HG02840 (cell line): ENCODE measurements around the gene ERCC2.

Source experiments
- ATAC-seq: cut with Tn5 transposase; IDR thresholded peaks from one replicate; pipeline ENCODE4 v1.9.1; 2021; ENCODE audit warnings: mild to moderate bottlenecking, moderate library complexity, moderate number of reproducible peaks; ENCODE audit not compliant: unreplicated experiment, low FRiP score

The ERCC2 gene

GRCh38 chr19:45402298-45403061 lies 32.1 kb upstream of the ERCC2 start:
- no peak for ATAC-seq

DNA sequence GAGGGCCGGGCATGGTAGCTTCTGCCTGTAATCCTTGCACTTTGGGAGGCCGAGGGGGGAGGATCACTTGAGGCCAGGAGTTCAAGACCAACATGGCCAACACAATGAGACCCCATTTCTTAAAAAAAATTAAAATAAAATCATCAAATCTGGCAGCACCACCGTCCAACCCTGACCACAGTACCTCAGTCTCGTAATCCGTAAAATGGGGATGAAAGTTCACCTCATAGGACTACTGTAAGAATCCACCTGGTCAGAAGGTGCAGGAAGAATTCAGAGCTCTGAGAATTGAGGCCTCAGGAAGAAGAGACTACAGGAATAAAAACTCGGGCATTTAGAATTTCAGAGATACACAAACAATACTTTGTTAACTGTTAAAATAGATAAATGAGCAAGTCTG lies 31.4 kb upstream of the ERCC2 start:
- no peak for ATAC-seq

- no peak for ATAC-seq
These were observed 29.8 kb upstream of the ERCC2 start for GRCh38 chr19:45400192-45400591.

- ATAC-seq: no peak
These were observed 25.6 kb upstream of the ERCC2 start for GRCh38 chr19:45395821-45396617.

- no peak for ATAC-seq
These were observed 21.7 kb upstream of the ERCC2 start for GRCh38 chr19:45391871-45392665.

GRCh38 chr19:45391346-45391745 lies 21.0 kb upstream of the ERCC2 start:
- ATAC-seq: no peak

GRCh38 chr19:45385392-45386221 lies 15.2 kb upstream of the ERCC2 start:
- ATAC-seq: no peak

GRCh38 chr19:45382426-45382825 lies 12.1 kb upstream of the ERCC2 start:
- no peak for ATAC-seq

DNA sequence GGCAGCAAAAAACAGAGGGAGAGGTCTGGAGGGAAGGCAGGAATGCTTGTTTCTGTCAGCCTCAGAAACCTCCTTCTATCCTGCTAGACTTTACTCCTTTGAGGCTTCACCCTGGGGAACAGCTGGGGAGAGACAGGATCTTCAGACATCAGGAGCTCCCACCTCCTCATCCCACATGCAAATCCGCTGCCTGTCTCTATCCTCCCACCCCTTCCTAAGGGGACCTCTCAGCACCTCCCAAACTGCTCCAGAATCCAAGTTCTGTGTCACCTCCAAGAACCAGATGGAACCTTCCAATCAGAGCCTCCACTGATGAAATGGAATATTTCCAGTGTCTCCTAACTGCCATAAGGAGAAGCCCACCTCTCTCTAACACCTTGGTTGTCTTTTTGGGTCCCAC lies 9.7 kb upstream of the ERCC2 start:
- no peak for ATAC-seq

- no peak for ATAC-seq
These were observed 5.8 kb upstream of the ERCC2 start for GRCh38 chr19:45376045-45376724.

GRCh38 chr19:45368737-45369340 lies 1.5 kb downstream of the ERCC2 start:
- ATAC-seq: no peak

- ATAC-seq: no peak
These were observed 2.2 kb downstream of the ERCC2 start for GRCh38 chr19:45368127-45368526.

- ATAC-seq: no peak
These were observed 5.7 kb downstream of the ERCC2 start for GRCh38 chr19:45364696-45365095.

DNA sequence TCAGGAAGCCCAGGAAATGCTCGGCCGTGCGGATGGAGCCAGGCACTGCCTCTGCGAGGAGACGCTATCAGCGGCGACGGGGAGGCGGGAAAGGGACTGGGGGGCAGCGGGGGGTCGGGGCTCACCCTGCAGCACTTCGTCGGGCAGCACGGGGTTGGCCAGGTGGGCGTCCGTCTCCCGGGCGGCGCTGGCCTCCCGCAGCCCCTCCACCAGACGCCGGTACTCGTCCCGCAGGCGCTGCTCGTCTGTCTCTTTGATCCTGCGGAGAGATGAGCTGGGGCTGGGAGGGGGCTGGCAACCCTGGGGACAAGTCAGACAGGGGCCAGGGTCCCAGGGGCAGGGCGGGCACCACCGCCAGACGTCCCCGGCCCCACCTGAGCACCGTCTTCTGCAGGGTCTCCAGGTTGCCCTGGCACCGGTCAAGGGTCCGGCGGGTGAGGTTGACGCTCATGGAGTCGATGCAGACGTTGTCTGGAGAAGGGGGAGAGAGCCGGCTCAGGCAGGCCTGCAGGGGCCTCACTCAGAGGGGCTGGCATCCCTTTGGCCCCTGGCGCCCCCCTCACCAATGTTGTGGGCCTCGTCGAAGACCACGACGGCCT lies 6.4 kb downstream of the ERCC2 start:
- ATAC-seq: no peak

GRCh38 chr19:45362291-45362690 lies 8.1 kb downstream of the ERCC2 start:
- ATAC-seq: no peak

- no peak for ATAC-seq
These were observed 8.8 kb downstream of the ERCC2 start for GRCh38 chr19:45361608-45362007.

DNA sequence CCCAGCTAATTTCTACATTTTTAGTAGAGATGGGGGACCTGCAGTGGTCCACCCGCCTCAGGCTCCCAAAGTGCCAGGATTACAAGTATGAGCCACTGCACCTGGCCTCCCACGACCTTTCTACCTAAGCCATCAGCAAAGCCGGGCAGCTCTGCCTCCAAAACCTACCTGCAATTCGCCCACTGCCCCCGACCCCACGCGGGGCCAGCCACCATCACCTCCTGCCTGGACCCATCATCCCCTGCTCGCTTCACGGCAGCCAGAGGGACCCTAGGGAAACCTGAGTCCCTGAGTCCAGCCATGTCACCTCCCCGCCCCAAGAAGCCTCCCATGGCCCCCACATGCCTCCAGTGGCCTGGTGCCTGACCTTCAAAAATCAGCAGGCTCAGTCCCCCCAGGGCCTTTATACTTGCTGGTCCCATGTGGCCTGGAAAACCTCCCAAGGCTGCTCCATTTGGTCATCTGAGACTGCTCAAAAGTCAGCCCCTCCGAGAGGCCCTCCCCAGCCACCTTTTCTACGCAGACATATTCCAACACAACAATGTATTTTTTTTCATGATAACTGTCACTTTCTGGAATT lies 12.1 kb downstream of the ERCC2 start:
- no peak for ATAC-seq

DNA sequence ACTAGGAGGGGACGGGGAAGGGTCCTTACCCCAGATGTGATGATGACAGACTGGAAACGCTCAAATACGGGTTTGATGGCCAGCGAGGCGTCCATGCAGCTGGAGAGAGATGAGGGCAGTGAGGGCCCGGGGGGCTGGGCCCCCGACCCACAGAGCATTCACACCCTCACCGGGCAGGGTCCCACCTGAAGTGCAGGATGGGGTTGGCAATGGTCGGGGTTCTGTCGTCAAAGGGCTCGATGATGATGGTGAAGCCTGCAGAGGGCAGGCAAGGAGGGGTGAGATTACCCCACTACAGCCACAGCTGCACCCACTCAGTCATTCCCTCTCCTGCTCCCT lies 13.0 kb downstream of the ERCC2 start:
- no peak for ATAC-seq
